Measurements from ENCODE around the gene DLEC1.

The DLEC1 gene

GRCh38 chr3:38099518-38099917, 60.5 kb downstream of the DLEC1 start:
- in situ Hi-C loops (cut with HindIII; ENCODE audit: low sequenced_read_pairs): no loop called here

- in situ Hi-C loops (cut with HindIII; ENCODE audit: low sequenced_read_pairs): loop anchor here (5.0 kb wide), 1 partner anchor 33 kb away; no protein-coding TSS in a partner anchor
Observed at GRCh38 chr3:38100498-38100897, 61.5 kb downstream of the DLEC1 start.

GRCh38 chr3:38101811-38102443, 62.9 kb downstream of the DLEC1 start:
- in situ Hi-C loops (cut with HindIII; ENCODE audit: low sequenced_read_pairs): loop anchor here (5.0 kb wide), 1 partner anchor 35 kb away; no protein-coding TSS in a partner anchor

- in situ Hi-C loops (cut with HindIII; ENCODE audit: low sequenced_read_pairs): loop anchor here (5.0 kb wide), 1 partner anchor 35 kb away; no protein-coding TSS in a partner anchor
Observed at GRCh38 chr3:38102444-38102814, 63.4 kb downstream of the DLEC1 start.

GRCh38 chr3:38105525-38105924, 66.5 kb downstream of the DLEC1 start:
- in situ Hi-C loops (cut with HindIII; ENCODE audit: low sequenced_read_pairs): no loop called here

GRCh38 chr3:38107911-38108648, 69.1 kb downstream of the DLEC1 start:
- in situ Hi-C loops (cut with HindIII; ENCODE audit: low sequenced_read_pairs): no loop called here

- in situ Hi-C loops (cut with HindIII; ENCODE audit: low sequenced_read_pairs): no loop called here
Observed at GRCh38 chr3:38108649-38109579, 69.9 kb downstream of the DLEC1 start.

- in situ Hi-C loops (cut with HindIII; ENCODE audit: low sequenced_read_pairs): no loop called here
Observed at GRCh38 chr3:38109580-38110313, 70.7 kb downstream of the DLEC1 start.

GRCh38 chr3:38110314-38111050, 71.5 kb downstream of the DLEC1 start:
- in situ Hi-C loops (cut with HindIII; ENCODE audit: low sequenced_read_pairs): no loop called here

GRCh38 chr3:38111201-38111600, 72.2 kb downstream of the DLEC1 start:
- in situ Hi-C loops (cut with HindIII; ENCODE audit: low sequenced_read_pairs): no loop called here

- in situ Hi-C loops (cut with HindIII; ENCODE audit: low sequenced_read_pairs): no loop called here
Observed at GRCh38 chr3:38111696-38112377, 72.8 kb downstream of the DLEC1 start.

GRCh38 chr3:38112378-38112761, 73.4 kb downstream of the DLEC1 start:
- in situ Hi-C loops (cut with HindIII; ENCODE audit: low sequenced_read_pairs): no loop called here

GRCh38 chr3:38114052-38114874, 75.3 kb downstream of the DLEC1 start:
- in situ Hi-C loops (cut with HindIII; ENCODE audit: low sequenced_read_pairs): no loop called here

- in situ Hi-C loops (cut with HindIII; ENCODE audit: low sequenced_read_pairs): no loop called here
Observed at GRCh38 chr3:38114875-38115644, 76.1 kb downstream of the DLEC1 start.

GRCh38 chr3:38115645-38116427, 76.8 kb downstream of the DLEC1 start:
- in situ Hi-C loops (cut with HindIII; ENCODE audit: low sequenced_read_pairs): no loop called here

- in situ Hi-C loops (cut with HindIII; ENCODE audit: low sequenced_read_pairs): no loop called here
Observed at GRCh38 chr3:38116471-38117162, 77.6 kb downstream of the DLEC1 start.
